Measurements from ENCODE around the gene FOXF1. TPM values are rescaled to one million over a fixed set of nuclear protein-coding genes. Genes with fewer than 3 reads are reported as not detected.

Gene FOXF1
- total and polyA plus RNA-seq, 7 experiments from 2014 or later: not detected

GRCh38 chr16:86479419-86479818 lies 30.9 kb upstream of the FOXF1 start:
- Histone ChIP-seq H3K36me3 (ENCODE audit: control insufficient read depth in 2 of 3, insufficient read depth in 3 of 3, low read length in 3 of 3) (no peaks in the 10 kb centered on the region), H3K4me1 (ENCODE audit: control insufficient read depth in 2 of 2, insufficient read depth in 2 of 2, low read length in 2 of 2) (no peaks in the 10 kb centered on the region), H3K9me3 (ENCODE audit: control insufficient read depth in 2 of 3, low read length in 3 of 3) (peaks cover 0 to 5% (median 0%) of the 10 kb centered on the region in 3 experiments), H3K27ac (ENCODE audit: low read depth, low read length) (no peak overlapping the region), H3K4me3 (ENCODE audit: low read length) (no peak overlapping the region), H3K27me3 (ENCODE audit: control insufficient read depth in 2 of 2, insufficient read depth in 2 of 2, low read length in 2 of 2) (peaks cover 0 to 3% of the 10 kb centered on the region in 2 donors)
- DNase-seq (no peak), ATAC-seq (no peak)
- Mint-ChIP-seq H3K27ac (no peak overlapping the region), H3K36me3 (peaks cover 0 to 3% (median 0%) of the 10 kb centered on the region in 5 donors), H3K27me3 (peaks cover 14 to 44% (median 38%) of the 10 kb centered on the region in 5 donors), H3K4me1 (peaks cover 0 to 2% (median 0%) of the 10 kb centered on the region in 7 donors), H3K9me3 (peaks cover 0 to 12% (median 4%) of the 10 kb centered on the region in 11 donors), H3K4me3 (no peak overlapping the region)
- intact Hi-C loops (cut with micrococcal nuclease): no loop called here
- CTCF ChIA-PET: no interaction called here
- POLR2A ChIA-PET: no interaction called here

- H3K4me1 Mint-ChIP-seq: peaks cover 0 to 2% (median 0%) of the 10 kb centered on the region in 7 donors
- peaks cover 0 to 3% (median 0%) of the 10 kb centered on the region in 5 donors for H3K36me3 Mint-ChIP-seq
- CTCF ChIA-PET: no interaction called here
- H3K27me3 ChIP-seq (ENCODE audit: control insufficient read depth in 2 of 2, insufficient read depth in 2 of 2, low read length in 2 of 2): peaks cover 0 to 3% of the 10 kb centered on the region in 2 donors
- H3K9me3 Mint-ChIP-seq: peaks cover 0 to 19% (median 5%) of the 10 kb centered on the region in 11 donors
- POLR2A ChIA-PET: no interaction called here
- H3K27ac ChIP-seq (ENCODE audit: low read depth, low read length): no peak overlapping the region
- H3K27me3 Mint-ChIP-seq: peaks cover 14 to 43% (median 38%) of the 10 kb centered on the region in 5 donors
- H3K9me3 ChIP-seq (ENCODE audit: control insufficient read depth in 2 of 3, low read length in 3 of 3): peaks cover 0 to 7% (median 0%) of the 10 kb centered on the region in 3 experiments
- H3K4me3 ChIP-seq (ENCODE audit: low read length): no peak overlapping the region
- intact Hi-C loops (cut with micrococcal nuclease): no loop called here
- no peak overlapping the region for H3K27ac Mint-ChIP-seq
- no peak overlapping the region for H3K4me3 Mint-ChIP-seq
- ATAC-seq (no peak), DNase-seq (no peak)
- no peaks in the 10 kb centered on the region for H3K36me3 ChIP-seq (ENCODE audit: control insufficient read depth in 2 of 3, insufficient read depth in 3 of 3, low read length in 3 of 3)
- no peaks in the 10 kb centered on the region for H3K4me1 ChIP-seq (ENCODE audit: control insufficient read depth in 2 of 2, insufficient read depth in 2 of 2, low read length in 2 of 2)
These were observed 29.9 kb upstream of the FOXF1 start for GRCh38 chr16:86480444-86480843.

DNA sequence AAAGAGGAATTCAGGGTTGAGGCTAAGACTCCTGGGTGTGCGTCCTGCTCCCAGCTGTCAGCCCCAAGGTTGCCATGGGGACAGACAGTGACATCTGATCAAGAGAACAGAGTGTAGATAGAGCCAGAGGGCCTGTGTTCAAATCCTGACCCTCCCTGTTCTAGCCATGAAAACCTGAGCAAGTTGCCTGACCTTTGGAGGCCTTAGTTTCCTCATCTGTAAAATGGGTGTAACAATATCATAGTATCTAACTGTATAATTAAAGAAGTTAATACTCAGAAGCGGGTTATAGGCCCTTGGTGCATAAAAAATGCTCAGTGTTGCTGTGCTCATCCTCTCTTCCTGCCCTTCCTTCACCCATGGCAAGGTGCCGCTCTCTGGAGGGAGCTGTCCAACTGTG lies 28.7 kb upstream of the FOXF1 start:
- peaks cover 0 to 7% (median 0%) of the 10 kb centered on the region in 3 experiments for H3K9me3 ChIP-seq (ENCODE audit: control insufficient read depth in 2 of 3, low read length in 3 of 3)
- no peaks in the 10 kb centered on the region for H3K36me3 ChIP-seq (ENCODE audit: control insufficient read depth in 2 of 3, insufficient read depth in 3 of 3, low read length in 3 of 3)
- intact Hi-C loops (cut with micrococcal nuclease): no loop called here
- Mint-ChIP-seq H3K27me3 (peaks cover 9 to 47% (median 38%) of the 10 kb centered on the region in 5 donors), H3K4me1 (peaks cover 0 to 2% (median 0%) of the 10 kb centered on the region in 7 donors), H3K27ac (no peak overlapping the region), H3K9me3 (peaks cover 0 to 19% (median 5%) of the 10 kb centered on the region in 11 donors), H3K4me3 (no peak overlapping the region), H3K36me3 (peaks cover 0 to 3% (median 0%) of the 10 kb centered on the region in 5 donors)
- CTCF ChIA-PET: interaction anchor here (0.7 kb wide), 1 partner anchor 1205 kb away, joined by 3 read pairs; no protein-coding TSS in a partner anchor
- DNase-seq: no peak
- no peak for ATAC-seq
- no peaks in the 10 kb centered on the region for H3K4me1 ChIP-seq (ENCODE audit: control insufficient read depth in 2 of 2, insufficient read depth in 2 of 2, low read length in 2 of 2)
- H3K4me3 ChIP-seq (ENCODE audit: low read length): no peak overlapping the region
- POLR2A ChIA-PET: no interaction called here
- no peaks in the 10 kb centered on the region for H3K27me3 ChIP-seq (ENCODE audit: control insufficient read depth in 2 of 2, insufficient read depth in 2 of 2, low read length in 2 of 2)
- H3K27ac ChIP-seq (ENCODE audit: low read depth, low read length): no peak overlapping the region

- no peaks in the 10 kb centered on the region for H3K27me3 ChIP-seq (ENCODE audit: control insufficient read depth in 2 of 2, insufficient read depth in 2 of 2, low read length in 2 of 2)
- intact Hi-C loops (cut with micrococcal nuclease): no loop called here
These were observed 26.1 kb upstream of the FOXF1 start for GRCh38 chr16:86484240-86484639.

GRCh38 chr16:86485746-86486145 lies 24.6 kb upstream of the FOXF1 start:
- peaks cover 0 to 7% (median 0%) of the 10 kb centered on the region in 3 experiments for H3K9me3 ChIP-seq (ENCODE audit: control insufficient read depth in 2 of 3, low read length in 3 of 3)
- CTCF ChIA-PET: no interaction called here
- ATAC-seq (no peak), DNase-seq (no peak)
- no peaks in the 10 kb centered on the region for H3K4me1 ChIP-seq (ENCODE audit: control insufficient read depth in 2 of 2, insufficient read depth in 2 of 2, low read length in 2 of 2)
- POLR2A ChIA-PET: no interaction called here
- no peak overlapping the region for H3K27ac ChIP-seq (ENCODE audit: low read depth, low read length)
- intact Hi-C loops (cut with micrococcal nuclease): no loop called here
- H3K36me3 ChIP-seq (ENCODE audit: control insufficient read depth in 2 of 3, insufficient read depth in 3 of 3, low read length in 3 of 3): no peaks in the 10 kb centered on the region
- H3K4me3 Mint-ChIP-seq: no peak overlapping the region
- no peaks in the 10 kb centered on the region for H3K4me1 Mint-ChIP-seq
- H3K9me3 Mint-ChIP-seq: peaks cover 0 to 19% (median 6%) of the 10 kb centered on the region in 11 donors
- peaks cover 6 to 54% (median 44%) of the 10 kb centered on the region in 5 donors for H3K27me3 Mint-ChIP-seq
- no peaks in the 10 kb centered on the region for H3K27me3 ChIP-seq (ENCODE audit: control insufficient read depth in 2 of 2, insufficient read depth in 2 of 2, low read length in 2 of 2)
- H3K27ac Mint-ChIP-seq: no peak overlapping the region
- no peak overlapping the region for H3K4me3 ChIP-seq (ENCODE audit: low read length)
- H3K36me3 Mint-ChIP-seq: peaks cover 0 to 3% (median 0%) of the 10 kb centered on the region in 5 donors

More at GRCh38 chr16:86484240-86484639, 26.1 kb upstream of the FOXF1 start:
- no peaks in the 10 kb centered on the region for H3K4me1 ChIP-seq (ENCODE audit: control insufficient read depth in 2 of 2, insufficient read depth in 2 of 2, low read length in 2 of 2)
- no peak overlapping the region for H3K27ac ChIP-seq (ENCODE audit: low read depth, low read length)
- H3K36me3 ChIP-seq (ENCODE audit: control insufficient read depth in 2 of 3, insufficient read depth in 3 of 3, low read length in 3 of 3): no peaks in the 10 kb centered on the region
- H3K4me3 Mint-ChIP-seq: peak overlapping the region in 1 of 10 donors; percentile 45
- CTCF ChIA-PET: no interaction called here
- POLR2A ChIA-PET: no interaction called here
- peaks cover 0 to 19% (median 5%) of the 10 kb centered on the region in 11 donors for H3K9me3 Mint-ChIP-seq
- DNase-seq: no peak
- H3K4me3 ChIP-seq (ENCODE audit: low read length): no peak overlapping the region
- peaks cover 0 to 42% (median 34%) of the 10 kb centered on the region in 5 donors for H3K27me3 Mint-ChIP-seq
- no peak for ATAC-seq
- H3K4me1 Mint-ChIP-seq: no peaks in the 10 kb centered on the region
- H3K36me3 Mint-ChIP-seq: peaks cover 0 to 3% (median 0%) of the 10 kb centered on the region in 5 donors
- H3K27ac Mint-ChIP-seq: no peak overlapping the region
- peaks cover 0 to 7% (median 0%) of the 10 kb centered on the region in 3 experiments for H3K9me3 ChIP-seq (ENCODE audit: control insufficient read depth in 2 of 3, low read length in 3 of 3)

GRCh38 chr16:86490859-86491639 lies 19.3 kb upstream of the FOXF1 start:
- Histone ChIP-seq H3K4me3 (ENCODE audit: low read length) (no peak overlapping the region), H3K27me3 (ENCODE audit: control insufficient read depth in 2 of 2, insufficient read depth in 2 of 2, low read length in 2 of 2) (no peaks in the 10 kb centered on the region), H3K27ac (ENCODE audit: low read depth, low read length) (no peak overlapping the region), H3K9me3 (ENCODE audit: control insufficient read depth in 2 of 3, low read length in 3 of 3) (no peaks in the 10 kb centered on the region), H3K4me1 (ENCODE audit: control insufficient read depth in 2 of 2, insufficient read depth in 2 of 2, low read length in 2 of 2) (no peaks in the 10 kb centered on the region), H3K36me3 (ENCODE audit: control insufficient read depth in 2 of 3, insufficient read depth in 3 of 3, low read length in 3 of 3) (no peaks in the 10 kb centered on the region)
- DNase-seq (no peak), ATAC-seq (no peak)
- H3K4me1 Mint-ChIP-seq: peaks cover 0 to 5% (median 0%) of the 10 kb centered on the region in 7 donors
- H3K9me3 Mint-ChIP-seq: peaks cover 0 to 4% (median 0%) of the 10 kb centered on the region in 11 donors
- no peak overlapping the region for H3K27ac Mint-ChIP-seq
- no peak overlapping the region for H3K4me3 Mint-ChIP-seq
- H3K36me3 Mint-ChIP-seq: no peaks in the 10 kb centered on the region
- CTCF ChIA-PET: no interaction called here
- POLR2A ChIA-PET: no interaction called here
- peaks cover 51 to 83% (median 68%) of the 10 kb centered on the region in 5 donors for H3K27me3 Mint-ChIP-seq
- intact Hi-C loops (cut with micrococcal nuclease): no loop called here

All from naive thymus-derived CD4-positive, alpha-beta T cell (primary cell).